Measurements from ENCODE around the gene SPOCD1. TPM values are rescaled to one million over a fixed set of nuclear protein-coding genes. Genes with fewer than 3 reads are reported as not detected.

Gene SPOCD1
- total and polyA plus RNA-seq, 2 experiments from 2014 or later = 0.73 to 1.3 TPM

- TF ChIP-seq ETS1 (IDR thresholded peaks at IDR 0.05) (no peak), JUNB (IDR thresholded peaks at IDR 0.05; ENCODE audit: unreplicated experiment) (no peak), NANOG (IDR thresholded peaks at IDR 0.05; ENCODE audit: borderline replicate concordance) (no peak)
Measured at GRCh38 chr1:31767225-31767624, 48.6 kb downstream of the SPOCD1 start (continued).

DNA sequence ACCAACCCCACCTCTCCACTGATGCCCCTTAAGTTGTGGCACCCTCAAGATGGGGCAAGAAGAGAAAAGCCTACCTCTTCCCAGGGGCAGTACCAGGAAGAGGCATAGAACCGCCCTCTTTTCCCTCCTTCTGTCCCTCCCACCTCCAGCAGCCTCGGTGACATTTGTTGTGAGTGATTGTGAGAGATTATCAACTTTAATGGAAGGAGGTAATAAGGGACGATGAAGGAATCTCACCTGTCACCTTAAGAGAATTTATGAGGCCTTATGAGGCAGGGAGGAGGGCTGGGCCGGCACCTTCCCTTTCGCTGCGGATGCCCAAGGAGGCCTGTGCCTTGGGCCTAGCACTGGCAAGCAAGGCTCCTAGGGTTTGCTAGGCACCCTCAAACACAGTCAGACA is 50.3 kb downstream of the SPOCD1 start:
- H2AFZ ChIP-seq = no peak overlapping the region
- Mint-ChIP-seq H3K4me1 (peaks cover 62% of the 10 kb centered on the region), H3K4me3 (no peak overlapping the region; the same call in 1 of the 3 replicates), H3K36me3 (ENCODE audit: low read depth) (no peaks in the 10 kb centered on the region), H3K27me3 (ENCODE audit: insufficient read depth, low read depth, poor library complexity) (peaks cover 31% of the 10 kb centered on the region), H3K9me3 (no peaks in the 10 kb centered on the region; the same call in 2 of the 3 replicates), H3K27ac (no peak overlapping the region)
- DNase-seq (ENCODE audit: low spot score) (no peak), ATAC-seq (no peak)
- H4K20me1 ChIP-seq (replicated peaks; ENCODE audit: insufficient read depth) = 0 out of 2 replicates have a peak, but pooled peaks cover 4% of the 10 kb centered on the region
- H3K36me3 ChIP-seq (ENCODE audit: insufficient read depth) = no peaks in the 10 kb centered on the region
- TF ChIP-seq EZH2phosphoT487 (IDR thresholded peaks at IDR 0.05; ENCODE audit: unreplicated experiment) = no peak
- TF ChIP-seq STAT1 (IDR thresholded peaks at IDR 0.05; ENCODE audit: unreplicated experiment) = no peak
- no peak for TF ChIP-seq EZH2 (IDR thresholded peaks at IDR 0.05; ENCODE audit: low read depth, unreplicated experiment)
- no peak for TF ChIP-seq CREB1 (CRISPR knock-in tag; IDR thresholded peaks at IDR 0.05; ENCODE audit: low read depth)
- TF ChIP-seq POLR2AphosphoS5 (IDR thresholded peaks at IDR 0.05; ENCODE audit: low read depth) = no peak
- TF ChIP-seq ZNF331 (CRISPR knock-in tag; IDR thresholded peaks at IDR 0.05; ENCODE audit: low read depth) = no peak
- TF ChIP-seq JUNB (IDR thresholded peaks at IDR 0.05; ENCODE audit: unreplicated experiment) = no peak
- TF ChIP-seq ETS1 (IDR thresholded peaks at IDR 0.05) = no peak
- TF ChIP-seq ZNF114 (CRISPR knock-in tag; IDR thresholded peaks at IDR 0.05) = no peak
- no peak for TF ChIP-seq NANOG (IDR thresholded peaks at IDR 0.05; ENCODE audit: borderline replicate concordance)
- TF ChIP-seq, protein P1, sequence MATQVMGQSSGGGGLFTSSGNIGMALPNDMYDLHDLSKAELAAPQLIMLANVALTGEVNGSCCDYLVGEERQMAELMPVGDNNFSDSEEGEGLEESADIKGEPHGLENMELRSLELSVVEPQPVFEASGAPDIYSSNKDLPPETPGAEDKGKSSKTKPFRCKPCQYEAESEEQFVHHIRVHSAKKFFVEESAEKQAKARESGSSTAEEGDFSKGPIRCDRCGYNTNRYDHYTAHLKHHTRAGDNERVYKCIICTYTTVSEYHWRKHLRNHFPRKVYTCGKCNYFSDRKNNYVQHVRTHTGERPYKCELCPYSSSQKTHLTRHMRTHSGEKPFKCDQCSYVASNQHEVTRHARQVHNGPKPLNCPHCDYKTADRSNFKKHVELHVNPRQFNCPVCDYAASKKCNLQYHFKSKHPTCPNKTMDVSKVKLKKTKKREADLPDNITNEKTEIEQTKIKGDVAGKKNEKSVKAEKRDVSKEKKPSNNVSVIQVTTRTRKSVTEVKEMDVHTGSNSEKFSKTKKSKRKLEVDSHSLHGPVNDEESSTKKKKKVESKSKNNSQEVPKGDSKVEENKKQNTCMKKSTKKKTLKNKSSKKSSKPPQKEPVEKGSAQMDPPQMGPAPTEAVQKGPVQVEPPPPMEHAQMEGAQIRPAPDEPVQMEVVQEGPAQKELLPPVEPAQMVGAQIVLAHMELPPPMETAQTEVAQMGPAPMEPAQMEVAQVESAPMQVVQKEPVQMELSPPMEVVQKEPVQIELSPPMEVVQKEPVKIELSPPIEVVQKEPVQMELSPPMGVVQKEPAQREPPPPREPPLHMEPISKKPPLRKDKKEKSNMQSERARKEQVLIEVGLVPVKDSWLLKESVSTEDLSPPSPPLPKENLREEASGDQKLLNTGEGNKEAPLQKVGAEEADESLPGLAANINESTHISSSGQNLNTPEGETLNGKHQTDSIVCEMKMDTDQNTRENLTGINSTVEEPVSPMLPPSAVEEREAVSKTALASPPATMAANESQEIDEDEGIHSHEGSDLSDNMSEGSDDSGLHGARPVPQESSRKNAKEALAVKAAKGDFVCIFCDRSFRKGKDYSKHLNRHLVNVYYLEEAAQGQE (IDR thresholded peaks at IDR 0.05; ENCODE audit: unreplicated experiment) = no peak
- H3K27ac ChIP-seq (ENCODE audit: low read depth) = no peak overlapping the region
- no peaks in the 10 kb centered on the region for H3K79me2 ChIP-seq (replicated peaks; ENCODE audit: insufficient read depth)
- H3K4me3 ChIP-seq = no peak overlapping the region
- H3K9me2 ChIP-seq (ENCODE audit: insufficient read depth) = no peaks in the 10 kb centered on the region
- H3K4me2 ChIP-seq = peak overlapping the region; percentile 84
- H3K27me3 ChIP-seq (ENCODE audit: insufficient read depth) = peaks cover 33% of the 10 kb centered on the region
- H3K4me1 ChIP-seq (ENCODE audit: insufficient read depth) = peaks cover 45% of the 10 kb centered on the region
- H3F3A ChIP-seq (replicated peaks; ENCODE audit: low read depth) = peaks cover 14% of the 10 kb centered on the region

Measured in GM23338 (cell line).